DOHH2 (cell line): Measurements from ENCODE around the gene EPB41.

Experiments
- EZH2phosphoT487 ChIP-seq: fragments of 200-600 bp; sonication (generic); IDR thresholded peaks from 2 replicates; pipeline ENCODE4 v1.6.1; 2017; ENCODE audit warnings: borderline replicate concordance, mild to moderate bottlenecking, antibody characterized with exemption, low read length, moderate library complexity, mixed read lengths
- TF ChIP-seq, protein P1 (sequence below): fragments of 200-600 bp; sonication (generic); IDR thresholded peaks from one replicate; pipeline ENCODE4 v1.5.1; 2014; ENCODE audit warnings: antibody characterized with exemption, mild to moderate bottlenecking, low read depth, low read length; ENCODE audit not compliant: poor library complexity, severe bottlenecking

DNA sequence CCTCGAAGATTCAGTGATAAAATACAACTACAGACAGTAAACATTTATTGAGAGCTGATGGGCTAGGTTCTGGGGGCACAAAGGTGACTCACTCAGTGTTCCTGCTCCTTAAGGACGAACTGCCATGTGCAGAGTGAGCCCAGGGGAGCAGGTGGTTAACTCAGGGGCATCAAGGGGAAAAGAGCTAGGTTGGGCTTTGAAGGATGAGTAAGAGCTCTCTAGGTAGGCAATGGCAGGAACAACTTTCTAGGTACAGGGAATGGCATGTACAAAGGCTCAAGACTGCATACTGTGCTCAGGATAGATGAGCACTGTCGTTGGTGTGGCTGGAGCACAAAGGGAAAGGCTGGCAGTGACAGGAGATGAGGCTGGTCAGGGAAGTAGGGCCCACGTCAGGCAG lies 16.6 kb upstream of the EPB41 start:
- TF ChIP-seq, protein P1, sequence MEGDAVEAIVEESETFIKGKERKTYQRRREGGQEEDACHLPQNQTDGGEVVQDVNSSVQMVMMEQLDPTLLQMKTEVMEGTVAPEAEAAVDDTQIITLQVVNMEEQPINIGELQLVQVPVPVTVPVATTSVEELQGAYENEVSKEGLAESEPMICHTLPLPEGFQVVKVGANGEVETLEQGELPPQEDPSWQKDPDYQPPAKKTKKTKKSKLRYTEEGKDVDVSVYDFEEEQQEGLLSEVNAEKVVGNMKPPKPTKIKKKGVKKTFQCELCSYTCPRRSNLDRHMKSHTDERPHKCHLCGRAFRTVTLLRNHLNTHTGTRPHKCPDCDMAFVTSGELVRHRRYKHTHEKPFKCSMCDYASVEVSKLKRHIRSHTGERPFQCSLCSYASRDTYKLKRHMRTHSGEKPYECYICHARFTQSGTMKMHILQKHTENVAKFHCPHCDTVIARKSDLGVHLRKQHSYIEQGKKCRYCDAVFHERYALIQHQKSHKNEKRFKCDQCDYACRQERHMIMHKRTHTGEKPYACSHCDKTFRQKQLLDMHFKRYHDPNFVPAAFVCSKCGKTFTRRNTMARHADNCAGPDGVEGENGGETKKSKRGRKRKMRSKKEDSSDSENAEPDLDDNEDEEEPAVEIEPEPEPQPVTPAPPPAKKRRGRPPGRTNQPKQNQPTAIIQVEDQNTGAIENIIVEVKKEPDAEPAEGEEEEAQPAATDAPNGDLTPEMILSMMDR, result no peak
- TF ChIP-seq EZH2phosphoT487, result no peak
